ENCODE results near the gene RBM47.

RBM47 gene

DNA sequence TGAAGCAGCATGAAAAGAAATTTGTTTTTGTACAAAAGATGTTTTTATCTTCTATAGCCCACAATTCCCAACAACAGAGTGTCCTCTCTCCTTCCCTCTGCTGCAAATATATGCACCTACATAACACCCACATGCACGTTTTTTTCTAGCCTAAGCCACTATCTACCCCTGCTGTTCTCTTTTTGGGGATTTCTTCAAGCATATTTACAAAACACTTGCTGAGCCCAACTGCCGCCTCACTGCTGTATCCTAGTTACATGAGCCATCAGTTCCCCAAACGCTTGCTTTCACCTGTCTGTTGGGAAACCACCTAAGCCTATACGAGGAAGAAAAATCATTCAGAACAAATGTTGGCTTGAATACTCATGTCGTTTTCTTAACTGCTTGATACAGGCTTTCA is 167.3 kb downstream of the RBM47 start:
- Histone ChIP-seq H3K23ac (ENCODE audit: low read depth, low read length, poor library complexity) (no peak overlapping the region), H4K8ac (ENCODE audit: low read depth, low read length) (no peak overlapping the region), H3K27ac (replicated peaks; ENCODE audit: low read length) (no peak overlapping the region), H3K4me1 (ENCODE audit: control insufficient read depth in 2 of 2, insufficient read depth in 1 of 2, low read depth in 1 of 2, low read length in 2 of 2) (no peaks in the 10 kb centered on the region), H3K9me3 (replicated peaks in 1 of 2; ENCODE audit: control insufficient read depth in 2 of 2, insufficient read depth in 1 of 2, low read depth in 1 of 2, low read length in 2 of 2) (no peaks in the 10 kb centered on the region), H2BK12ac (ENCODE audit: low read length) (no peak overlapping the region), H3K4ac (ENCODE audit: low read length) (no peak overlapping the region), H2BK5ac (ENCODE audit: low read length) (no peak overlapping the region), H3K36me3 (replicated peaks in 1 of 2; ENCODE audit: control insufficient read depth in 2 of 2, insufficient read depth in 2 of 2, low read length in 2 of 2) (no peaks in the 10 kb centered on the region), H3K4me2 (ENCODE audit: insufficient read depth, low read length, poor library complexity, severe bottlenecking) (no peak overlapping the region), H3K9ac (ENCODE audit: low read depth, low read length, poor library complexity) (no peak overlapping the region), H2BK120ac (ENCODE audit: low read depth, low read length) (no peak overlapping the region), H2AFZ (ENCODE audit: low read length) (no peak overlapping the region), H3K4me3 (ENCODE audit: low read length in 2 of 2) (no peak overlapping the region), H3K27me3 (ENCODE audit: control insufficient read depth in 3 of 3, insufficient read depth in 3 of 3, low read depth in 1 of 3, low read length in 3 of 3) (no peaks in the 10 kb centered on the region), H2BK15ac (ENCODE audit: low read length) (no peak overlapping the region), H4K91ac (ENCODE audit: low read depth, low read length, poor library complexity) (no peak overlapping the region), H3K79me1 (ENCODE audit: low read depth, low read length) (no peaks in the 10 kb centered on the region), H3K14ac (ENCODE audit: low read length) (no peak overlapping the region), H2AK5ac (ENCODE audit: low read depth, low read length) (no peak overlapping the region), H3K18ac (ENCODE audit: low read length) (no peak overlapping the region)
- WGBS, 2 donors (ENCODE audit: extremely low coverage in 2 of 2, insufficient read length in 2 of 2, insufficient replicate concordance in 1 of 2) = no CpG with 5 or more reads among the region's 5 CpGs
- no peak for DNase-seq (ENCODE audit: low spot score)

DNA sequence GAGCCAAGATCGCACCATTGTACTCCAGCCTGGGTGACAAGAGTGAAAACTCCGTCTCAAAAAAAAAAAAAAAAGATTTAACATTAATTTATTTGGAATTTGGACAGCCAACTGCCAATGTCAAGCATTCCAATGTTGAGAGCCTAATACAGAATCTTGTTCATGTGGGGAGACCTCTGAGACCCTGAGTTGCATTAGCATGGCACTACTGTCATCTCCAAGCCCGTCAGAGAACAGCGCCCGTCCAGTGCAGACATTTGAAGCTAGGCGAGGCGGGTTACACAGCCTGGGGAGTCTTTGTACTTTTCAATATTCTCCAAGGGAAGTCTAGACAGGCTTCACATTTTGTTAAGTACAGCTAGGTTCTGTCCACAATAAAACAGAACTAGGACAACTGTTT is 167.8 kb downstream of the RBM47 start:
- Histone ChIP-seq H2BK12ac (ENCODE audit: low read length) (no peak overlapping the region), H2BK5ac (ENCODE audit: low read length) (no peak overlapping the region), H2BK120ac (ENCODE audit: low read depth, low read length) (no peak overlapping the region), H3K14ac (ENCODE audit: low read length) (no peak overlapping the region), H2BK15ac (ENCODE audit: low read length) (no peak overlapping the region), H3K36me3 (replicated peaks in 1 of 2; ENCODE audit: control insufficient read depth in 2 of 2, insufficient read depth in 2 of 2, low read length in 2 of 2) (no peaks in the 10 kb centered on the region), H3K4me3 (ENCODE audit: low read length in 2 of 2) (no peak overlapping the region), H3K9me3 (replicated peaks in 1 of 2; ENCODE audit: control insufficient read depth in 2 of 2, insufficient read depth in 1 of 2, low read depth in 1 of 2, low read length in 2 of 2) (no peaks in the 10 kb centered on the region), H3K4me2 (ENCODE audit: insufficient read depth, low read length, poor library complexity, severe bottlenecking) (no peak overlapping the region), H2AFZ (ENCODE audit: low read length) (no peak overlapping the region), H3K27ac (replicated peaks; ENCODE audit: low read length) (no peak overlapping the region), H3K9ac (ENCODE audit: low read depth, low read length, poor library complexity) (no peak overlapping the region), H3K23ac (ENCODE audit: low read depth, low read length, poor library complexity) (no peak overlapping the region), H3K27me3 (ENCODE audit: control insufficient read depth in 3 of 3, insufficient read depth in 3 of 3, low read depth in 1 of 3, low read length in 3 of 3) (no peaks in the 10 kb centered on the region), H3K4me1 (ENCODE audit: control insufficient read depth in 2 of 2, insufficient read depth in 1 of 2, low read depth in 1 of 2, low read length in 2 of 2) (no peaks in the 10 kb centered on the region), H4K91ac (ENCODE audit: low read depth, low read length, poor library complexity) (no peak overlapping the region), H4K8ac (ENCODE audit: low read depth, low read length) (no peak overlapping the region), H3K79me1 (ENCODE audit: low read depth, low read length) (no peaks in the 10 kb centered on the region), H3K18ac (ENCODE audit: low read length) (no peak overlapping the region), H2AK5ac (ENCODE audit: low read depth, low read length) (no peak overlapping the region), H3K4ac (ENCODE audit: low read length) (no peak overlapping the region)
- no peak for DNase-seq (ENCODE audit: low spot score)
- no CpG with 5 or more reads among the region's 7 CpGs for WGBS, 2 donors (ENCODE audit: extremely low coverage in 2 of 2, insufficient read length in 2 of 2, insufficient replicate concordance in 1 of 2)

DNA sequence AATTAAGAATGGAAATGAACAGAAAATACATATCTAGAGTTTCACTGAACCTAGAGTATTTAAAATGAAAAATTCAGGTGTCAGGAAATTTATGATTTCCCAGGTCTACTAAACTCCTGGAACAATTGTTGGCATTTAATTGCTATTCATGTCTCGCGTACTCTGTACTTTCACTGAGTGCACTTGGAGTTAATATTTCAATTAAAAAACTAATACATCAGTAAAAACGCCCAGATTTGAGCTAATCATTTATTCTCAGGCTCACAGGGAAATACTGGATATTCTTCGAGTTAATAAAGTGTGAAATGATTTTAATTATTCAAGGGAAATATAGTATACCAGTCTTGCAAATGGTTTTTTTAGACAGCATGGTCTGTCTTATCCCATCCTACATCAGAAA is 168.6 kb downstream of the RBM47 start:
- Histone ChIP-seq H2BK12ac (ENCODE audit: low read length) (no peak overlapping the region), H3K27ac (replicated peaks; ENCODE audit: low read length) (no peak overlapping the region), H3K4me1 (ENCODE audit: control insufficient read depth in 2 of 2, insufficient read depth in 1 of 2, low read depth in 1 of 2, low read length in 2 of 2) (no peaks in the 10 kb centered on the region), H3K4me2 (ENCODE audit: insufficient read depth, low read length, poor library complexity, severe bottlenecking) (no peak overlapping the region), H2AK5ac (ENCODE audit: low read depth, low read length) (no peak overlapping the region), H2AFZ (ENCODE audit: low read length) (no peak overlapping the region), H3K14ac (ENCODE audit: low read length) (no peak overlapping the region), H3K23ac (ENCODE audit: low read depth, low read length, poor library complexity) (no peak overlapping the region), H4K8ac (ENCODE audit: low read depth, low read length) (no peak overlapping the region), H3K4me3 (ENCODE audit: low read length in 2 of 2) (no peak overlapping the region), H2BK15ac (ENCODE audit: low read length) (no peak overlapping the region), H3K4ac (ENCODE audit: low read length) (no peak overlapping the region), H3K79me1 (ENCODE audit: low read depth, low read length) (no peaks in the 10 kb centered on the region), H3K27me3 (ENCODE audit: control insufficient read depth in 3 of 3, insufficient read depth in 3 of 3, low read depth in 1 of 3, low read length in 3 of 3) (no peaks in the 10 kb centered on the region), H2BK120ac (ENCODE audit: low read depth, low read length) (no peak overlapping the region), H2BK5ac (ENCODE audit: low read length) (no peak overlapping the region), H3K9me3 (replicated peaks in 1 of 2; ENCODE audit: control insufficient read depth in 2 of 2, insufficient read depth in 1 of 2, low read depth in 1 of 2, low read length in 2 of 2) (no peaks in the 10 kb centered on the region), H4K91ac (ENCODE audit: low read depth, low read length, poor library complexity) (no peak overlapping the region), H3K9ac (ENCODE audit: low read depth, low read length, poor library complexity) (no peak overlapping the region), H3K18ac (ENCODE audit: low read length) (no peak overlapping the region), H3K36me3 (replicated peaks in 1 of 2; ENCODE audit: control insufficient read depth in 2 of 2, insufficient read depth in 2 of 2, low read length in 2 of 2) (no peaks in the 10 kb centered on the region)
- no peak for DNase-seq (ENCODE audit: low spot score)
- no CpG with 5 or more reads among the region's 4 CpGs for WGBS, 2 donors (ENCODE audit: extremely low coverage in 2 of 2, insufficient read length in 2 of 2, insufficient replicate concordance in 1 of 2)

DNA sequence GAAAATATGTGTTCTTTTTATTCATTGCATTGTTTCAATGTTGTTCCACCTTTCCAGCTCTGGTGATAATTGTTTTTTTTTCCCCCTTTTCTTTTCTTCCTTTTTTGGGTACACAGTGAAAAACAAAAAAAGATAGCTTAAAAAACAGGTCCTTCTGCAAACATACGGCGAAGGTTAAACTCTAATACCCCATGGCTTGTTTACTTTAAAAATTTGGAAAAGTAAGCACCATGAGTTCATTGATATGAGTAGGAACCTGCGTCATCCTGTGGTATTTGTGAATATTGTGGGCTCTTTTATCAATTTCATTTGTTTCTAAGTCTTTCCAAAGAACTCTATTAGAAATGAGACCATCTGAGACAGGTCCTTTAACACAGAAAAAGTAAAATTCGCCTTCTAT is 171.0 kb downstream of the RBM47 start:
- Histone ChIP-seq H4K8ac (ENCODE audit: low read depth, low read length) (no peak overlapping the region), H3K4me2 (ENCODE audit: insufficient read depth, low read length, poor library complexity, severe bottlenecking) (no peak overlapping the region), H3K4ac (ENCODE audit: low read length) (no peak overlapping the region), H3K27ac (replicated peaks; ENCODE audit: low read length) (no peak overlapping the region), H3K4me1 (ENCODE audit: control insufficient read depth in 2 of 2, insufficient read depth in 1 of 2, low read depth in 1 of 2, low read length in 2 of 2) (peaks cover 0 to 2% of the 10 kb centered on the region in 2 donors), H2BK5ac (ENCODE audit: low read length) (no peak overlapping the region), H4K91ac (ENCODE audit: low read depth, low read length, poor library complexity) (no peak overlapping the region), H3K36me3 (replicated peaks in 1 of 2; ENCODE audit: control insufficient read depth in 2 of 2, insufficient read depth in 2 of 2, low read length in 2 of 2) (no peaks in the 10 kb centered on the region), H2BK15ac (ENCODE audit: low read length) (no peak overlapping the region), H2AFZ (ENCODE audit: low read length) (no peak overlapping the region), H3K9ac (ENCODE audit: low read depth, low read length, poor library complexity) (no peak overlapping the region), H3K27me3 (ENCODE audit: control insufficient read depth in 3 of 3, insufficient read depth in 3 of 3, low read depth in 1 of 3, low read length in 3 of 3) (no peaks in the 10 kb centered on the region), H3K79me1 (ENCODE audit: low read depth, low read length) (no peaks in the 10 kb centered on the region), H2AK5ac (ENCODE audit: low read depth, low read length) (no peak overlapping the region), H3K9me3 (replicated peaks in 1 of 2; ENCODE audit: control insufficient read depth in 2 of 2, insufficient read depth in 1 of 2, low read depth in 1 of 2, low read length in 2 of 2) (no peaks in the 10 kb centered on the region), H3K14ac (ENCODE audit: low read length) (no peak overlapping the region), H2BK12ac (ENCODE audit: low read length) (no peak overlapping the region), H3K23ac (ENCODE audit: low read depth, low read length, poor library complexity) (no peak overlapping the region), H2BK120ac (ENCODE audit: low read depth, low read length) (no peak overlapping the region), H3K4me3 (ENCODE audit: low read length in 2 of 2) (no peak overlapping the region), H3K18ac (ENCODE audit: low read length) (no peak overlapping the region)
- no CpG with 5 or more reads among the region's 4 CpGs for WGBS, 2 donors (ENCODE audit: extremely low coverage in 2 of 2, insufficient read length in 2 of 2, insufficient replicate concordance in 1 of 2)
- no peak for DNase-seq (ENCODE audit: low spot score)

Measured in neuronal stem cell (in vitro differentiated cells).